NCI-H2196 treated with DMSO at 0.1 percent for 48 hours (cell line): Measurements from ENCODE around the gene PEA15.
A peak's percentile ranks its signal among the peaks of the same experiment; 100 is the strongest.

Source experiments
- DNase-seq: peaks from one replicate; lab custom pipeline; 2025; ENCODE audit not compliant: unreplicated experiment; lab: John Stamatoyannopoulos, UW

Gene PEA15

GRCh38 chr1:160178731-160179130, 26.5 kb upstream of the PEA15 start:
- DNase-seq = no peak

GRCh38 chr1:160179336-160179735, 25.8 kb upstream of the PEA15 start:
- no peak for DNase-seq

GRCh38 chr1:160186246-160186645, 18.9 kb upstream of the PEA15 start:
- no peak for DNase-seq

GRCh38 chr1:160186729-160187128, 18.5 kb upstream of the PEA15 start:
- no peak for DNase-seq

GRCh38 chr1:160187407-160187806, 17.8 kb upstream of the PEA15 start:
- no peak for DNase-seq

GRCh38 chr1:160188341-160188740, 16.8 kb upstream of the PEA15 start:
- no peak for DNase-seq

- DNase-seq = no peak
These were observed 15.2 kb upstream of the PEA15 start, which contains the start of gene CASQ1 for GRCh38 chr1:160189649-160190625. Gene CASQ1, plus strand, starts transcription at chr1:160190575. Its CDS starts 177 bp downstream, at chr1:160190752.

- DNase-seq = no peak
These were observed 13.4 kb upstream of the PEA15 start for GRCh38 chr1:160191756-160192155.

GRCh38 chr1:160192234-160192633, 12.9 kb upstream of the PEA15 start:
- no peak for DNase-seq

- DNase-seq = peak; percentile 78
These were observed 11.9 kb upstream of the PEA15 start for GRCh38 chr1:160193091-160193819.

- DNase-seq = no peak
These were observed 11.1 kb upstream of the PEA15 start for GRCh38 chr1:160193832-160194736.

- no peak for DNase-seq
These were observed 10.5 kb upstream of the PEA15 start for GRCh38 chr1:160194737-160195059.

- DNase-seq = no peak
These were observed 9.0 kb upstream of the PEA15 start for GRCh38 chr1:160196143-160196542.

GRCh38 chr1:160197231-160197630, 8.0 kb upstream of the PEA15 start:
- DNase-seq = no peak

GRCh38 chr1:160200786-160201185, 4.4 kb upstream of the PEA15 start:
- DNase-seq = no peak

GRCh38 chr1:160204526-160205241, 500 bp upstream of the PEA15 start:
- DNase-seq = no peak

GRCh38 chr1:160206036-160206389, 829 bp downstream of the PEA15 start:
- no peak for DNase-seq

- DNase-seq = no peak
These were observed 1.4 kb downstream of the PEA15 start for GRCh38 chr1:160206421-160207117.

- DNase-seq = no peak
These were observed 2.0 kb downstream of the PEA15 start for GRCh38 chr1:160207118-160207650.
